ENCODE results near the gene PLD5.
"Not testable (repeated sequence)": the region's sequence is repeated elsewhere in the genome, so short reads cannot be mapped to it uniquely, and the experiment has no call there.

Gene PLD5

GRCh38 chr1:242197907-242198820 lies 326.3 kb downstream of the PLD5 start:
- peaks cover 9% of the 10 kb centered on the region for H3K4me1 ChIP-seq
- no peak overlapping the region for H3K27ac ChIP-seq
- H3K27me3 ChIP-seq = no peaks in the 10 kb centered on the region
- no peaks in the 10 kb centered on the region for H3K9me3 ChIP-seq
- peak overlapping the region; percentile 34 for H3K4me2 ChIP-seq
- no peak for TF ChIP-seq Cebpa-rat (IDR thresholded peaks at IDR 0.05)
- H3K36me3 ChIP-seq = no peaks in the 10 kb centered on the region
- no peak overlapping the region for H3K9ac ChIP-seq
- H3K4me3 ChIP-seq = no peak overlapping the region
- H4K20me1 ChIP-seq = no peaks in the 10 kb centered on the region

DNA sequence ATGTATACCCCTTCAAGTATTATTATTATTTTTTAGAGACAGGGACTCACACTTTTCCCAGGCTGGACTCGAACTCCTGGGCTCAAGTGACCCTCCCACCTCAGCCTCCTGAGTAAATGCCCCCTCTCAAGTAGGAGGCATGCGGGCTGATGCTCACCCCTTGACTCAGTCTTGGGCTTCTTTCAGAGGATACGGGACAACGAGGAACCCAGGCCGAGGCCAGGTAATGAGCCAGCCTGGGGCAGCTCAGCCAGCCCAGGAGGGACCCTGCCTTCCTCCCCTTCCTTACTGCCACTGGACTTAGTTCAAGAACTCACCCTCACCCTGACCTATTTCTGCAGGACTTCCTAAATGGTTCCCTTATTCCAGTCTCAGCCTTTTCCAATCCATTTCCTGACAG lies 327.6 kb downstream of the PLD5 start:
- no peak overlapping the region for H3K27ac ChIP-seq
- no peaks in the 10 kb centered on the region for H3K36me3 ChIP-seq
- H4K20me1 ChIP-seq = no peaks in the 10 kb centered on the region
- H3K9ac ChIP-seq = no peak overlapping the region
- H3K4me2 ChIP-seq = no peak overlapping the region
- no peaks in the 10 kb centered on the region for H3K9me3 ChIP-seq
- H3K27me3 ChIP-seq = no peaks in the 10 kb centered on the region
- no peak for TF ChIP-seq Cebpa-rat (IDR thresholded peaks at IDR 0.05)
- H3K4me1 ChIP-seq = peaks cover 9% of the 10 kb centered on the region
- no peak overlapping the region for H3K4me3 ChIP-seq

DNA sequence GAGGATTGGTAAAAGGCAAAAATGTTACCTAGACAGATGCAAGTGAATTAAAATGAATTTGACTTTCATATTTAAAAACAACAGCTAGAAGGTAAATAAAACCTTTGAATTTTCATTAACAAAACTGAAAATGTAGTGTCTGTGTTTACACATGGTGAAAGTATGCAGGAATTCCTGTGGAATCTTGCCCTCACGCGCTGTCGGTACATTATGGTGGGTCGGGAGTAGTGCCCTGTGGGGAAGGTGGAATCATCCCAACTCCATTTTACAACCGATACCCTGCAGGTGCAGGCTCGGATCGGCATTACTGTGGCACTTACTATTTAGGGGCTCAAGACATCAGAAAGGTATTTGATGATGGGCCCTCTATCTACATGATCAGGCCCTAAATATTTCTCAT lies 328.4 kb downstream of the PLD5 start:
- Histone ChIP-seq H3K27ac (no peak overlapping the region), H3K4me1 (peaks cover 9% of the 10 kb centered on the region), H3K4me3 (no peak overlapping the region), H3K9ac (no peak overlapping the region), H3K27me3 (no peaks in the 10 kb centered on the region), H3K9me3 (no peaks in the 10 kb centered on the region), H3K4me2 (no peak overlapping the region), H3K36me3 (no peaks in the 10 kb centered on the region), H4K20me1 (no peaks in the 10 kb centered on the region)
- TF ChIP-seq Cebpa-rat (IDR thresholded peaks at IDR 0.05) = no peak

GRCh38 chr1:242189591-242189990 lies 334.9 kb downstream of the PLD5 start:
- no peak overlapping the region for H3K9ac ChIP-seq

GRCh38 chr1:242187816-242188215 lies 336.7 kb downstream of the PLD5 start:
- no peak overlapping the region for H3K9ac ChIP-seq
- no peaks in the 10 kb centered on the region for H3K36me3 ChIP-seq
- H3K27me3 ChIP-seq = no peaks in the 10 kb centered on the region
- no peak overlapping the region for H3K27ac ChIP-seq
- H3K4me1 ChIP-seq = peaks cover 5% of the 10 kb centered on the region; the same call in 1 of the 2 replicates
- TF ChIP-seq Cebpa-rat (IDR thresholded peaks at IDR 0.05) = no peak
- H4K20me1 ChIP-seq = no peaks in the 10 kb centered on the region
- no peak overlapping the region for H3K4me3 ChIP-seq
- no peaks in the 10 kb centered on the region for H3K9me3 ChIP-seq
- no peak overlapping the region for H3K4me2 ChIP-seq

More at GRCh38 chr1:242189591-242189990, 334.9 kb downstream of the PLD5 start:
- Histone ChIP-seq H3K36me3 (no peaks in the 10 kb centered on the region), H3K27ac (no peak overlapping the region), H3K4me1 (peaks cover 5% of the 10 kb centered on the region; the same call in 1 of the 2 replicates), H3K27me3 (no peaks in the 10 kb centered on the region), H3K4me3 (no peak overlapping the region), H4K20me1 (no peaks in the 10 kb centered on the region), H3K9me3 (no peaks in the 10 kb centered on the region), H3K4me2 (no peak overlapping the region)
- no peak for TF ChIP-seq Cebpa-rat (IDR thresholded peaks at IDR 0.05)

DNA sequence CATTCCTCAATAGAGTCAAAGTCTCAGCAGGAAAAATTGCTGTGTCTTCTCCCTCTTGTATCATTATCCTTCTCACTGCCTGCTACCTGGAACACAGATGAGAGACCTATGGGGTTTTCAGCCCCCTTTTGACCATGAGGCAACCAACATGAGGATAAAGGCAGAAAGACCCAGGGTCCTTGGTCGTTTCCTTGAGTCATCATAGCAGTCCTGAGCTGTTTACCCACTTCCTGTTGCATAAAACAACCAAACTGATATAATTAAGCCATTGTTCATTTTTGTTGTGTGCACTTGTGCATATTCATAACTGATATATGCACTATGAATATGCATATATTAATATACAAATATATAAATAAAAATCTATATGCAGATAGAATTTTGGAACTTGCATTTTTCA lies 337.3 kb downstream of the PLD5 start:
- no peak overlapping the region for H3K9ac ChIP-seq
- H3K27me3 ChIP-seq = no peaks in the 10 kb centered on the region
- TF ChIP-seq Cebpa-rat (IDR thresholded peaks at IDR 0.05) = no peak

GRCh38 chr1:242185731-242186130 lies 338.8 kb downstream of the PLD5 start:
- no peak overlapping the region for H3K4me3 ChIP-seq
- no peak overlapping the region for H3K27ac ChIP-seq
- H3K9ac ChIP-seq = no peak overlapping the region
- no peaks in the 10 kb centered on the region for H4K20me1 ChIP-seq
- H3K4me1 ChIP-seq = peaks cover 5% of the 10 kb centered on the region; the same call in 1 of the 2 replicates
- H3K27me3 ChIP-seq = no peaks in the 10 kb centered on the region
- H3K36me3 ChIP-seq = no peaks in the 10 kb centered on the region
- no peak overlapping the region for H3K4me2 ChIP-seq
- H3K9me3 ChIP-seq = no peaks in the 10 kb centered on the region
- no peak for TF ChIP-seq Cebpa-rat (IDR thresholded peaks at IDR 0.05)

More for the DNA sequence above, 337.3 kb downstream of the PLD5 start:
- H4K20me1 ChIP-seq = no peaks in the 10 kb centered on the region
- no peak overlapping the region for H3K27ac ChIP-seq
- peaks cover 5% of the 10 kb centered on the region; the same call in 1 of the 2 replicates for H3K4me1 ChIP-seq
- H3K36me3 ChIP-seq = no peaks in the 10 kb centered on the region
- H3K4me2 ChIP-seq = no peak overlapping the region; the same call in 1 of the 2 replicates
- no peaks in the 10 kb centered on the region for H3K9me3 ChIP-seq
- no peak overlapping the region for H3K4me3 ChIP-seq

GRCh38 chr1:242184955-242185354 lies 339.5 kb downstream of the PLD5 start:
- Histone ChIP-seq H3K4me3 (no peak overlapping the region), H3K4me2 (no peak overlapping the region), H3K9ac (no peak overlapping the region), H3K9me3 (no peaks in the 10 kb centered on the region), H3K27me3 (no peaks in the 10 kb centered on the region), H4K20me1 (no peaks in the 10 kb centered on the region), H3K36me3 (no peaks in the 10 kb centered on the region), H3K27ac (no peak overlapping the region), H3K4me1 (peaks cover 5% of the 10 kb centered on the region; the same call in 1 of the 2 replicates)
- no peak for TF ChIP-seq Cebpa-rat (IDR thresholded peaks at IDR 0.05)

- not testable (repeated sequence) for H3K27me3 ChIP-seq, H3K36me3 ChIP-seq, H3K4me2 ChIP-seq, H3K9ac ChIP-seq, H3K9me3 ChIP-seq, H4K20me1 ChIP-seq, H3K27ac ChIP-seq, H3K4me3 ChIP-seq, H3K4me1 ChIP-seq
These were observed 344.7 kb downstream of the PLD5 start for GRCh38 chr1:242179767-242180166.

GRCh38 chr1:242178924-242179708 lies 345.4 kb downstream of the PLD5 start:
- Histone ChIP-seq H3K36me3 (no peaks in the 10 kb centered on the region), H3K4me1 (no peaks in the 10 kb centered on the region), H4K20me1 (no peaks in the 10 kb centered on the region), H3K9me3 (0 out of 2 replicates have a peak, but pooled peaks cover 4% of the 10 kb centered on the region), H3K4me2 (no peak overlapping the region), H3K27ac (no peak overlapping the region), H3K9ac (no peak overlapping the region), H3K4me3 (no peak overlapping the region), H3K27me3 (no peaks in the 10 kb centered on the region)
- TF ChIP-seq Cebpa-rat (IDR thresholded peaks at IDR 0.05) = no peak
